A673 (cell line): ENCODE data around the gene SEMA5A. TPM values are rescaled to one million over a fixed set of nuclear protein-coding genes. Genes with fewer than 3 reads are reported as not detected.

Source experiments
- BruUV-seq: library from RNA; stranded (reverse); fragments of 400-500 nt; replicated peaks from 2 replicates; lab custom pipeline; 2021; lab: Mats Ljungman, UMichigan
- CTCF ChIA-PET: fragments of 300-600 bp; sonication (Branson Sonifier 250); formaldehyde crosslinking; loops from one replicate; lab custom pipeline; 2022; ENCODE audit warnings: antibody characterized with exemption; lab: Charles Lee
- POLR2A ChIA-PET: fragments of 300-600 bp; sonication (Branson Sonifier 250); formaldehyde crosslinking; loops from one replicate; lab custom pipeline; 2022; ENCODE audit warnings: antibody characterized with exemption; ENCODE audit not compliant: low non-redundant PET; lab: Charles Lee
- DNase-seq: peaks from one replicate; pipeline ENCODE4 v3.0.0-alpha.2; 2015; ENCODE audit warnings: low spot score
- H3K27ac ChIP-seq: fragments of 200-600 bp; sonication (generic); 2 replicates; pipeline ENCODE4 v1.5.1; 2016; ENCODE audit warnings: mixed run types, low read depth, mild to moderate bottlenecking, mixed read lengths, antibody characterized with exemption, low read length; ENCODE audit not compliant: poor library complexity, severe bottlenecking
- H3K27me3 ChIP-seq: fragments of 200-600 bp; sonication (generic); replicated peaks from 2 replicates; pipeline ENCODE4 v1.6.1; 2017; ENCODE audit warnings: mixed run types, low read depth, mild to moderate bottlenecking, mixed read lengths, antibody characterized with exemption, low read length; ENCODE audit not compliant: insufficient read depth, poor library complexity
- H3K36me3 ChIP-seq: fragments of 200-600 bp; sonication (generic); 2 replicates; pipeline ENCODE4 v1.6.1; 2016; ENCODE audit warnings: mixed run types, mild to moderate bottlenecking, mixed read lengths, antibody characterized with exemption, low read length; ENCODE audit not compliant: insufficient read depth, poor library complexity, severe bottlenecking
- H3K4me1 ChIP-seq: fragments of 200-600 bp; sonication (generic); 2 replicates; pipeline ENCODE4 v1.6.1; 2017; ENCODE audit warnings: mixed run types, mild to moderate bottlenecking, mixed read lengths, antibody characterized with exemption, low read length; ENCODE audit not compliant: insufficient read depth, poor library complexity, severe bottlenecking
- H3K4me3 ChIP-seq: fragments of 200-600 bp; sonication (generic); 2 replicates; pipeline ENCODE4 v1.5.1; 2016; ENCODE audit warnings: low read depth, mixed run types, mild to moderate bottlenecking, mixed read lengths, low read length; ENCODE audit not compliant: poor library complexity, severe bottlenecking
- H3K9me3 ChIP-seq: fragments of 200-600 bp; sonication (generic); 2 replicates; pipeline ENCODE4 v1.6.1; 2016; ENCODE audit warnings: mixed run types, low read depth, mild to moderate bottlenecking, mixed read lengths, antibody characterized with exemption, low read length; ENCODE audit not compliant: poor library complexity, severe bottlenecking
- EZH2 ChIP-seq: fragments of 200-600 bp; sonication (generic); IDR thresholded peaks from 2 replicates; pipeline ENCODE4 v1.6.1; 2017; ENCODE audit warnings: borderline replicate concordance, low read depth, mild to moderate bottlenecking, mixed read lengths, antibody characterized with exemption, low read length; ENCODE audit not compliant: poor library complexity, severe bottlenecking
- intact Hi-C: fragments of 100-400 bp; cut with micrococcal nuclease; formaldehyde crosslinking; loops from one replicate; pipeline ENCODE4 v1.10.0; 2022; ENCODE audit not compliant: unreplicated experiment
- total RNA-seq: library from RNA; stranded (reverse); gene quantifications from 2 replicates; pipeline ENCODE4 v1.2.3, GENCODE V29; 2021
- TF ChIP-seq, protein P1 (sequence below): fragments of 300-800, 200-600 bp; sonication (generic); conservative IDR thresholded peaks from 2 replicates; pipeline ENCODE4 v1.5.1; 2017; ENCODE audit warnings: low read depth, mild to moderate bottlenecking, antibody characterized with exemption, low read length, moderate library complexity, mixed read lengths

The SEMA5A gene
- total RNA-seq, 1 experiment from 2014 or later = 0.17 TPM

DNA sequence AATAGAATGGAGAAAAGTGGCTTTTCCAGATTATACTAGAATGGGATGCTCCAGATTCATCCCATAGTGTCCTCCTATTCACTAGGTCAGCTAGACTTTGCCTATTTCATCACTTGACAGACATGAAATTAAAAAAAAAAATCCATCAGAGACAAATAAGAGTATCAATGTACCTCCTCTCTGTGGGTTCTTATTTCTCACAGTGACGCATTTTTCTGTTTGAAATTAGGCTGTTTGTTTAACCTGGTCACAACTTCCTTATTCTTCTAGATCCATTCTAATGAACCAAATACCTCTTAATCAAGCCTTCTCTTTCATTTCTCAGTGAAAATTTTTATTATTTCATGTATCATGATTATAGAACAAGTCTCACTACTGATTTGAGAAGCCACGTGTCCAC, 305.4 kb downstream of the SEMA5A start:
- CTCF ChIA-PET = no interaction called here
- intact Hi-C loops = no loop called here
- no peaks in the 10 kb centered on the region for H3K9me3 ChIP-seq
- no peak overlapping the region for H3K27ac ChIP-seq
- no peaks in the 10 kb centered on the region for H3K4me1 ChIP-seq
- no peaks in the 10 kb centered on the region for H3K27me3 ChIP-seq
- TF ChIP-seq, protein P1, sequence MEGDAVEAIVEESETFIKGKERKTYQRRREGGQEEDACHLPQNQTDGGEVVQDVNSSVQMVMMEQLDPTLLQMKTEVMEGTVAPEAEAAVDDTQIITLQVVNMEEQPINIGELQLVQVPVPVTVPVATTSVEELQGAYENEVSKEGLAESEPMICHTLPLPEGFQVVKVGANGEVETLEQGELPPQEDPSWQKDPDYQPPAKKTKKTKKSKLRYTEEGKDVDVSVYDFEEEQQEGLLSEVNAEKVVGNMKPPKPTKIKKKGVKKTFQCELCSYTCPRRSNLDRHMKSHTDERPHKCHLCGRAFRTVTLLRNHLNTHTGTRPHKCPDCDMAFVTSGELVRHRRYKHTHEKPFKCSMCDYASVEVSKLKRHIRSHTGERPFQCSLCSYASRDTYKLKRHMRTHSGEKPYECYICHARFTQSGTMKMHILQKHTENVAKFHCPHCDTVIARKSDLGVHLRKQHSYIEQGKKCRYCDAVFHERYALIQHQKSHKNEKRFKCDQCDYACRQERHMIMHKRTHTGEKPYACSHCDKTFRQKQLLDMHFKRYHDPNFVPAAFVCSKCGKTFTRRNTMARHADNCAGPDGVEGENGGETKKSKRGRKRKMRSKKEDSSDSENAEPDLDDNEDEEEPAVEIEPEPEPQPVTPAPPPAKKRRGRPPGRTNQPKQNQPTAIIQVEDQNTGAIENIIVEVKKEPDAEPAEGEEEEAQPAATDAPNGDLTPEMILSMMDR = no peak
- TF ChIP-seq EZH2 = no peak
- POLR2A ChIA-PET = no interaction called here
- no TSS peak for BruUV-seq
- DNase-seq = no peak
- H3K4me3 ChIP-seq = no peak overlapping the region
- no peaks in the 10 kb centered on the region for H3K36me3 ChIP-seq

DNA sequence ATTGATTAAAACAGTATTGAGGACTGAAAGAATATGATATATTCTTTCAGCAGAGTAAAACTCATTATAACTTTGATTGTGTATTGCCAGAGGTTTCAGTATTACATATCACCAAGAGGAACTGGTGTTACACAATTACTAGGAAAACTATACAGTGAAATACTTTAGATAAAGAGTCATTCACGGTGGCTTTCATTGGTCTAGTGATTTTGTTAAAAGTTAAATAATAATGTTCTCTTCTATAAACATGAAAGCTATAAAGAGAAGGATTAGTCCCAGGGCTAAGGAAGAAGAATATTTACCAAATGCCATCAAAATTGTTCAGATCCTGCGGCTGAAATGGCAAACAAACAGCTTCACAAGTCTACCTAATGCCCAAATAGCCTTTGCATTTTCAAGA, 306.2 kb downstream of the SEMA5A start:
- Histone ChIP-seq H3K36me3 (no peaks in the 10 kb centered on the region), H3K27me3 (no peaks in the 10 kb centered on the region), H3K27ac (no peak overlapping the region), H3K4me1 (no peaks in the 10 kb centered on the region), H3K4me3 (no peak overlapping the region), H3K9me3 (no peaks in the 10 kb centered on the region)
- no peak for DNase-seq
- CTCF ChIA-PET = no interaction called here
- intact Hi-C loops = no loop called here
- TF ChIP-seq, protein P1 = no peak
- TF ChIP-seq EZH2 = no peak
- no TSS peak for BruUV-seq
- POLR2A ChIA-PET = no interaction called here

DNA sequence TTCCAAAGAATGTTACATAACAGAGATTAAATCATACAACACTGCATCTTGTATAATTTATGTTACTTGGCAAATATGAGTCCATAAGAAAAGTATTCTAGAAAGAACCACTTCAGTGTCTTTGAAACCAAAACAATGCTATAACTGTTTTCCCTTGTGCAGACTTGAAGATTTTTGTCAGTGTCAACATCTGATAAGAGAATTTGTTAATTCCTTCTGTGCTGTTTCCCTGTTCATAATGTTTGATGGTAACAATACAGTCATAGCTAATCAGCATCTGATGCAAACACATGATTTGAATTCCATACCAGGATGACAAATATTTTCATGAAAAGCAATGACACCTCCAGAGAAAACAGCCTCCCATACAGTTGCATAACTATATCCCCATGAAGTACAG, 306.8 kb downstream of the SEMA5A start:
- ChIA-PET POLR2A (no interaction called here), CTCF (no interaction called here)
- H3K27ac ChIP-seq = no peak overlapping the region
- no peaks in the 10 kb centered on the region for H3K9me3 ChIP-seq
- no peak for DNase-seq
- H3K4me1 ChIP-seq = no peaks in the 10 kb centered on the region
- H3K4me3 ChIP-seq = no peak overlapping the region
- BruUV-seq = no TSS peak
- H3K36me3 ChIP-seq = no peaks in the 10 kb centered on the region
- intact Hi-C loops = no loop called here
- TF ChIP-seq, protein P1 = no peak
- no peak for TF ChIP-seq EZH2
- H3K27me3 ChIP-seq = no peaks in the 10 kb centered on the region
